Fibroblast of lung (primary cell): ENCODE measurements around the gene SORCS2. TPM values are rescaled to one million over a fixed set of nuclear protein-coding genes. Genes with fewer than 3 reads are reported as not detected.

ENCODE experiments used
- DNase-seq, 2 donors: peaks; one replicate each; pipeline versions ENCODE4 v3.0.0 to v3.0.0-alpha.2; 2010; ENCODE audit warnings: low read depth in 2 of 2
- H2AFZ ChIP-seq: 2 replicates; pipeline ENCODE4 v1.5.1; 2012; ENCODE audit warnings: low read length, control low read depth, inconsistent platforms
- H3K27ac ChIP-seq: 2 replicates; pipeline ENCODE4 v1.5.1; 2011; ENCODE audit warnings: low read length, control low read depth; ENCODE audit not compliant: insufficient read depth
- H3K27me3 ChIP-seq: 2 replicates; pipeline ENCODE4 v1.5.1; 2011; ENCODE audit warnings: mild to moderate bottlenecking, low read length; ENCODE audit not compliant: control insufficient read depth, insufficient read depth
- H3K36me3 ChIP-seq: 2 replicates; pipeline ENCODE4 v1.5.1; 2011; ENCODE audit warnings: low read length; ENCODE audit not compliant: control insufficient read depth, insufficient read depth
- H3K4me1 ChIP-seq: 2 replicates; pipeline ENCODE4 v1.5.1; 2011; ENCODE audit warnings: low read length; ENCODE audit not compliant: control insufficient read depth, insufficient read depth; ENCODE audit errors: extremely low read depth
- H3K4me2 ChIP-seq: 2 replicates; pipeline ENCODE4 v1.5.1; 2011; ENCODE audit warnings: low read length, control low read depth; ENCODE audit not compliant: insufficient read depth; ENCODE audit errors: extremely low read depth
- H3K4me3 ChIP-seq, 4 experiments: fragments of 200-600 bp in 1 of 4; sonication (generic) in 1 of 4; replicated peaks in 1 of 4; 2 replicates each; pipeline ENCODE4 v1.5.1; 2011 to 2016; ENCODE audit warnings: low read length in 4 of 4, low read depth in 3 of 4, mild to moderate bottlenecking in 3 of 4, control low read depth in 2 of 4, inconsistent platforms in 1 of 4, mixed read lengths in 1 of 4; ENCODE audit not compliant: insufficient read depth in 1 of 4; ENCODE audit errors: control extremely low read depth in 1 of 4
- H3K79me2 ChIP-seq: 2 replicates; pipeline ENCODE4 v1.5.1; 2012; ENCODE audit warnings: mild to moderate bottlenecking, low read length, inconsistent platforms; ENCODE audit not compliant: control insufficient read depth, insufficient read depth
- H3K9ac ChIP-seq: 2 replicates; pipeline ENCODE4 v1.5.1; 2011; ENCODE audit warnings: mild to moderate bottlenecking, low read length, control low read depth; ENCODE audit not compliant: insufficient read depth
- H3K9me3 ChIP-seq: 2 replicates; pipeline ENCODE4 v1.5.1; 2012; ENCODE audit warnings: low read depth, low read length; ENCODE audit not compliant: control insufficient read depth, insufficient read depth
- H4K20me1 ChIP-seq: 2 replicates; pipeline ENCODE4 v1.5.1; 2011; ENCODE audit warnings: low read length; ENCODE audit not compliant: control insufficient read depth, insufficient read depth; ENCODE audit errors: extremely low read depth
- EZH2 ChIP-seq: IDR thresholded peaks from 2 replicates; pipeline ENCODE4 v1.5.1; 2012; ENCODE audit warnings: low read length, control low read depth, mild to moderate bottlenecking; ENCODE audit errors: missing control alignments
- polyA plus RNA-seq, 2 donors: library from polyadenylated mRNA; depleted of rRNA in 1 of 2; stranded (reverse) in 1 of 2; unstranded in 1 of 2; fragments of >200 nt; gene quantifications; 2 replicates each; pipeline ENCODE4 v1.2.1, GENCODE V29; 2011 to 2012; ENCODE audit warnings: missing spikeins in 1 of 2
- total RNA-seq: library from RNA; depleted of rRNA; stranded (reverse); fragments of >200 nt; gene quantifications from 2 replicates; pipeline ENCODE4 v1.2.1, GENCODE V29; 2014
- TF ChIP-seq, protein P1 (sequence below), 2 donors: IDR thresholded peaks in 1 of 2; conservative IDR thresholded peaks in 1 of 2; 1 replicate in 1 of 2; 2 replicates in 1 of 2; pipeline ENCODE4 v1.5.1; 2011 to 2012; ENCODE audit warnings: low read length in 2 of 2, control low read depth in 1 of 2, inconsistent platforms in 1 of 2, low read depth in 1 of 2, mild to moderate bottlenecking in 1 of 2

SORCS2 gene
- total and polyA plus RNA-seq, 2 donors (not counting 1 experiment from before 2014, with no cell fraction given) = 0.17 to 0.41 TPM

DNA sequence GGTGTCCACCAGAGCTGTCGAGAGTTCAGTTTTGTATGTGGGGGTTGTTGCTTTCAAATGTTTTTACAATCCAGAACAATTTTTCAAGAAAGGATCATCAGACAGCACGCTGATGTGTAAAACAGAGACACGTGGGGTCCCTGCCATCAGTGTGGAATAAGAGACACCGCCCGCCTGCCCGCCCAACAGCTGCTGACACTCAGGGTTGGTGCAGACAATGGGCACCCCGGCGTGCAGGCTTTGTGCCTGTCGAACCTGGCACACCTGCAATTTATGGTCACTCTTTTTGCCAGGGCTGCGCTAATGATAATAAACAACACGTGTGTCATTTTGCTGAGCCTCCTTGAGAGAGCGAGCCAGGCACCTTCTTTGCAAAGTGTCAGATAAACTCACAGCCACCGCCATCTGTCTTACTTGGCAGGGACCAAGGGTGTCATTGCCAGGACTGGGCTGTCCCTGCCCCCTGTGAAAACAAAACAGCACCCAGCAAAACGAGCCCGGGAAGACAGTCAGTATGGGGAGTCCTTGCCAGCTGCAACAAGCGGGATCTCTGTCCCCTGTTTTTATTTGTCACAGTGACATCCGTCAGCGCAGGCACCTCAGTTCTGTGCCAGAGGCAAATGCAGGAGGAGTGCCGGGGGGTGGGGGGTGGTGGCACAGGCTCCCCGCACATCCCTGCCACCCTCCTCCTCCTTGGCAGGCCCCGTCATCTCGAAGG lies 173.3 kb downstream of the SORCS2 start:
- Histone ChIP-seq H3K4me2 (no peak overlapping the region), H3K27me3 (peaks cover 26% of the 10 kb centered on the region), H3K79me2 (no peaks in the 10 kb centered on the region), H3K27ac (no peak overlapping the region), H2AFZ (no peak overlapping the region), H4K20me1 (no peaks in the 10 kb centered on the region), H3K36me3 (no peaks in the 10 kb centered on the region), H3K9me3 (no peaks in the 10 kb centered on the region), H3K4me1 (no peaks in the 10 kb centered on the region), H3K4me3 (no peak overlapping the region), H3K9ac (no peak overlapping the region)
- DNase-seq = no peak
- TF ChIP-seq, protein P1, sequence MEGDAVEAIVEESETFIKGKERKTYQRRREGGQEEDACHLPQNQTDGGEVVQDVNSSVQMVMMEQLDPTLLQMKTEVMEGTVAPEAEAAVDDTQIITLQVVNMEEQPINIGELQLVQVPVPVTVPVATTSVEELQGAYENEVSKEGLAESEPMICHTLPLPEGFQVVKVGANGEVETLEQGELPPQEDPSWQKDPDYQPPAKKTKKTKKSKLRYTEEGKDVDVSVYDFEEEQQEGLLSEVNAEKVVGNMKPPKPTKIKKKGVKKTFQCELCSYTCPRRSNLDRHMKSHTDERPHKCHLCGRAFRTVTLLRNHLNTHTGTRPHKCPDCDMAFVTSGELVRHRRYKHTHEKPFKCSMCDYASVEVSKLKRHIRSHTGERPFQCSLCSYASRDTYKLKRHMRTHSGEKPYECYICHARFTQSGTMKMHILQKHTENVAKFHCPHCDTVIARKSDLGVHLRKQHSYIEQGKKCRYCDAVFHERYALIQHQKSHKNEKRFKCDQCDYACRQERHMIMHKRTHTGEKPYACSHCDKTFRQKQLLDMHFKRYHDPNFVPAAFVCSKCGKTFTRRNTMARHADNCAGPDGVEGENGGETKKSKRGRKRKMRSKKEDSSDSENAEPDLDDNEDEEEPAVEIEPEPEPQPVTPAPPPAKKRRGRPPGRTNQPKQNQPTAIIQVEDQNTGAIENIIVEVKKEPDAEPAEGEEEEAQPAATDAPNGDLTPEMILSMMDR (conservative IDR thresholded peaks at IDR 0.05 in 1 of 2, IDR thresholded peaks at IDR 0.05 in 1 of 2; ENCODE audit: low read depth in 1 of 2, low read length in 2 of 2) = no peak
- no peak for TF ChIP-seq EZH2

DNA sequence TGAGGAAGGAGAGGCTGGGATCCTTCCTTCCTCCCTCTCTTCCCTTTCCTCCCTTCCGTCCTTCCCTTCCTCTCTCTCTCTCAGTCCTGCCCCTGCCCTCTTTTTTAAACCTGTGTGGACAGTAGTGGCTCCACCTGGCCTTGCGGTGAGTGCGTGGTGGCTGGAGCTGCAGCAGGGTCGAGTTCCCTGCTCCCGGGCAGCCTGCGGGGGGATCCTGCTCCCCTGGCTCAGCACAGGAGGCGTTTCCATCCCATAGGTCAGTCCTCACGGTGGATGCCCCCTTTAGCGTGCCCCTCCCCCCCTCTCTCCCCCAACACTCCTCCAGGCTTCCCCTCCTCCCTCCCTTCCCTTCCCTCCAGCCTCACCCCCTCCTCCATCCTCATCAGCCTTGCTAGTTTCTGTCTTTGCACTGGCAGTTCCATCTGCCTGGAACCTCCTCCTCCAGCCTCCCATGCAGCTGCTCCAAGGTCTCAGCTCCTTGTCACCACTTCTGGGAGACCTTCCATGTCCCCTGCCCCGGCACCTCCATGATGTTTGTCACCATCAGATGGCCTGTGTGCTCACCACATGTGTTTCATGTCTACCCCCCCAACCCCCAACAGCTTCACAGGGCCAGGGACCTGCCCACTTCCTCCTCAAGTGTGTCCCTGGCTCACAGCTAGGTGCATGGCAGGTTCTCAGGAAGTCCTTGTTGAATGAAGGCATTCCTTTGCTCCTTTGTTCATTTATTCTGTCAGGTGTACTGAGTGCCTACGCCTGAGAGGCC lies 174.0 kb downstream of the SORCS2 start:
- DNase-seq = no peak
- no peaks in the 10 kb centered on the region for H3K79me2 ChIP-seq
- no peaks in the 10 kb centered on the region for H3K36me3 ChIP-seq
- no peak for TF ChIP-seq EZH2
- TF ChIP-seq, protein P1 (conservative IDR thresholded peaks at IDR 0.05 in 1 of 2, IDR thresholded peaks at IDR 0.05 in 1 of 2; ENCODE audit: low read depth in 1 of 2, low read length in 2 of 2) = no peak
- no peaks in the 10 kb centered on the region for H4K20me1 ChIP-seq
- H3K27me3 ChIP-seq = peaks cover 25% of the 10 kb centered on the region
- no peaks in the 10 kb centered on the region for H3K9me3 ChIP-seq
- H3K9ac ChIP-seq = no peak overlapping the region
- H2AFZ ChIP-seq = no peak overlapping the region
- no peak overlapping the region for H3K4me2 ChIP-seq
- no peaks in the 10 kb centered on the region for H3K4me1 ChIP-seq
- H3K4me3 ChIP-seq = no peak overlapping the region
- no peak overlapping the region for H3K27ac ChIP-seq

DNA sequence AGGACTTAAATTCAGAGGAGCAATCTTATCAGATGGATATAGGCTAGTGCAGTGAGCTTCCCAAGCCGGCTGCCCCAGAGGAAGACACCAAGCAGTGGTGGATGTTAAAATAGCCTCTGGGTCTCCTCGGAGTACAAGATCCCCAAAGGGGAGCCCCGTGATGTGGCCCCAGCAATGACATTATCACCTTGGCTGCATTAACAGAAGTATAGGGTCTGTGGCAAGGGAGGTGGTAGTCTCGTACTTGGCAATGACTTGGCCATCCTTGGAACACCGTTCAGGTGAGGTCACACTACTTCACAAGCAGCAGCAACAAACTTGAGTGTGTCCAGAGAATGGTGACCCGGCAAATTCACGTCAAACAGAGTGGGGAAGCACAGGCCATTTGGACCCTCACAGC lies 174.6 kb downstream of the SORCS2 start:
- H3K27me3 ChIP-seq = peaks cover 24% of the 10 kb centered on the region

More for the DNA sequence above, 174.6 kb downstream of the SORCS2 start:
- Histone ChIP-seq H4K20me1 (no peaks in the 10 kb centered on the region), H3K9me3 (no peaks in the 10 kb centered on the region), H3K79me2 (no peaks in the 10 kb centered on the region), H3K36me3 (no peaks in the 10 kb centered on the region), H3K4me2 (no peak overlapping the region), H3K4me1 (no peaks in the 10 kb centered on the region), H3K4me3 (no peak overlapping the region), H3K27ac (no peak overlapping the region), H3K9ac (no peak overlapping the region), H2AFZ (no peak overlapping the region)
- DNase-seq = no peak
- TF ChIP-seq, protein P1 (conservative IDR thresholded peaks at IDR 0.05 in 1 of 2, IDR thresholded peaks at IDR 0.05 in 1 of 2; ENCODE audit: low read depth in 1 of 2, low read length in 2 of 2) = no peak
- TF ChIP-seq EZH2 = no peak
